HL-60 (cell line): ENCODE results near the gene ATP8A1.

Experiments
- GABPA ChIP-seq: IDR thresholded peaks from 2 replicates; pipeline ENCODE4 v1.6.1; 2012; ENCODE audit warnings: low read depth
- TF ChIP-seq, protein P1 (sequence below): IDR thresholded peaks from one replicate; pipeline ENCODE4 v1.5.1; 2011; ENCODE audit warnings: low read length, control low read depth, inconsistent platforms; ENCODE audit not compliant: insufficient read depth

DNA sequence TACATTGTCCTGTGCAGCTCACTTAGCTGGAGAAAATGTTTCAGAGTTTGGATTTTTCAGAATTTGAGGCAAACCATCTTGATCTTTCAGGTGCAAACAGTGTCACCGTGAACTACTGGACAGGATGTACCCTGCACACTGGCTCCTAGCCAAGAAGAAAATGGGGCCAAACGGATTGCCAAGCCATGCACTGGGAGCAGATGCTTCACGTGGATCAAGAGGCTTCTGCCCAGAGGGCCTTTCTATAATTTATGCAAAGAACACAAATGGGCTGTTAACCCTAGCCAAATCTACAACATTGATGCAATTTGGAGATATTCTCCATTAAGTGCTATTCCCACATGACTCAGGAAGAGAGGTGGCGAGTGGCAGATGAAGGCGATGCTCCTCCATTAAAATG is 46.9 kb upstream of the ATP8A1 start:
- TF ChIP-seq, protein P1, sequence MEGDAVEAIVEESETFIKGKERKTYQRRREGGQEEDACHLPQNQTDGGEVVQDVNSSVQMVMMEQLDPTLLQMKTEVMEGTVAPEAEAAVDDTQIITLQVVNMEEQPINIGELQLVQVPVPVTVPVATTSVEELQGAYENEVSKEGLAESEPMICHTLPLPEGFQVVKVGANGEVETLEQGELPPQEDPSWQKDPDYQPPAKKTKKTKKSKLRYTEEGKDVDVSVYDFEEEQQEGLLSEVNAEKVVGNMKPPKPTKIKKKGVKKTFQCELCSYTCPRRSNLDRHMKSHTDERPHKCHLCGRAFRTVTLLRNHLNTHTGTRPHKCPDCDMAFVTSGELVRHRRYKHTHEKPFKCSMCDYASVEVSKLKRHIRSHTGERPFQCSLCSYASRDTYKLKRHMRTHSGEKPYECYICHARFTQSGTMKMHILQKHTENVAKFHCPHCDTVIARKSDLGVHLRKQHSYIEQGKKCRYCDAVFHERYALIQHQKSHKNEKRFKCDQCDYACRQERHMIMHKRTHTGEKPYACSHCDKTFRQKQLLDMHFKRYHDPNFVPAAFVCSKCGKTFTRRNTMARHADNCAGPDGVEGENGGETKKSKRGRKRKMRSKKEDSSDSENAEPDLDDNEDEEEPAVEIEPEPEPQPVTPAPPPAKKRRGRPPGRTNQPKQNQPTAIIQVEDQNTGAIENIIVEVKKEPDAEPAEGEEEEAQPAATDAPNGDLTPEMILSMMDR = no peak
- TF ChIP-seq GABPA = no peak
